A549 (cell line): ENCODE results near the gene CSN2. TPM values are rescaled to one million over a fixed set of nuclear protein-coding genes. Genes with fewer than 3 reads are reported as not detected.

Experiments used
- ATAC-seq, 2 experiments: fragments of 200-7000 bp in 1 of 2; fragments of >200 bp in 1 of 2; cut with Nextera tagmentation in 1 of 2; cut with Tn5 transposase in 1 of 2; 3 replicates each; pipeline versions ENCODE4 v1.8.0 to v1.9.1; 2018 to 2020; ENCODE audit warnings: mild to moderate bottlenecking in 1 of 2, moderate library complexity in 1 of 2
- CTCF ChIA-PET: fragments of 300-600 bp; sonication (Branson Sonifier 250); formaldehyde crosslinking; extraction: SDS; loops from one replicate; lab custom pipeline; 2021; ENCODE audit warnings: antibody characterized with exemption, inconsistent platforms; lab: Yijun Ruan, JAX
- POLR2A ChIA-PET: fragments of 350-600 bp; formaldehyde crosslinking; extraction: SDS; loops from one replicate; lab custom pipeline; 2021; ENCODE audit warnings: antibody characterized with exemption, inconsistent platforms; lab: Yijun Ruan, JAX
- DNase-seq, 2 experiments: peaks; one replicate each; pipeline versions ENCODE4 v3.0.0 to v3.0.0-alpha.2; 2011 to 2016; ENCODE audit warnings: low read depth in 1 of 2, low spot score in 1 of 2
- FAIRE-seq: peaks from 2 replicates; lab custom pipeline; 2011; peaks lifted over from hg19 to GRCh38; lab: Jason Lieb, UNC
- H3K27ac ChIP-seq, 2 experiments: fragments of >200 bp; sonication (Bioruptor Twin); formaldehyde crosslinking; 3 replicates each; pipeline ENCODE4 v1.5.1; 2016 to 2017
- H3K4me1 ChIP-seq: fragments of >200 bp; sonication (Bioruptor Twin); formaldehyde crosslinking; 3 replicates; pipeline ENCODE4 v1.6.1; 2016
- H3K4me2 ChIP-seq: fragments of >200 bp; sonication (Bioruptor Twin); formaldehyde crosslinking; 3 replicates; pipeline ENCODE4 v1.6.1; 2016
- H3K4me3 ChIP-seq: fragments of >200 bp; sonication (Bioruptor Twin); formaldehyde crosslinking; 3 replicates; pipeline ENCODE4 v1.5.1; 2016
- H3K9me3 ChIP-seq: fragments of >200 bp; sonication (Bioruptor Twin); formaldehyde crosslinking; 3 replicates; pipeline ENCODE4 v1.6.1; 2016
- BCL3 ChIP-seq: fragments of >200 bp; sonication (Bioruptor Twin); formaldehyde crosslinking; IDR thresholded peaks from 3 replicates; pipeline ENCODE4 v1.6.1; 2016
- BHLHE40 ChIP-seq: IDR thresholded peaks from 2 replicates; pipeline ENCODE4 v1.6.1; 2012; ENCODE audit warnings: low read depth, low read length, inconsistent platforms
- CHD2 ChIP-seq: fragments of 150-350 bp; IDR thresholded peaks from 2 replicates; pipeline ENCODE4 v1.6.1; 2014; ENCODE audit warnings: low read length; ENCODE audit not compliant: partially characterized antibody
- CTCF ChIP-seq: fragments of >200 bp; sonication (Bioruptor Twin); formaldehyde crosslinking; IDR thresholded peaks from 3 replicates; pipeline ENCODE4 v1.5.1; 2016
- EHF ChIP-seq: fragments of 250-450 bp; sonication (Bioruptor Pico); IDR thresholded peaks from 2 replicates; pipeline ENCODE4 v1.5.0; 2020; ENCODE audit warnings: mild to moderate bottlenecking
- ESRRA ChIP-seq: fragments of 150-350 bp; IDR thresholded peaks from 2 replicates; pipeline ENCODE4 v1.6.1; 2014; ENCODE audit warnings: mild to moderate bottlenecking, low read length, borderline replicate concordance
- HDAC2 ChIP-seq: fragments of 200-600 bp; sonication (generic); IDR thresholded peaks from 2 replicates; pipeline ENCODE4 v1.6.1; 2016
- JUN ChIP-seq, 2 experiments: fragments of >200 bp; sonication (Bioruptor Twin); formaldehyde crosslinking; IDR thresholded peaks; 2 replicates in 1 of 2; 3 replicates in 1 of 2; pipeline ENCODE4 v1.6.1; 2016 to 2017
- MYC ChIP-seq: IDR thresholded peaks from 2 replicates; pipeline ENCODE4 v1.6.1; 2012; ENCODE audit warnings: mild to moderate bottlenecking, inconsistent platforms, low read length, improper control_type of control experiment, borderline replicate concordance
- RARB ChIP-seq: fragments of 250-450 bp; sonication (Bioruptor Pico); IDR thresholded peaks from 2 replicates; pipeline ENCODE4 v1.8.0; 2021; ENCODE audit warnings: mild to moderate bottlenecking, moderate library complexity
- RFX5 ChIP-seq: fragments of 450-650 bp; IDR thresholded peaks from 2 replicates; pipeline ENCODE4 v1.7.1; 2014; ENCODE audit warnings: antibody characterized with exemption, mild to moderate bottlenecking, moderate library complexity
- SMC3 ChIP-seq: fragments of >200 bp; sonication (Bioruptor Twin); formaldehyde crosslinking; IDR thresholded peaks from 3 replicates; pipeline ENCODE4 v1.6.1; 2018; ENCODE audit warnings: inconsistent platforms
- TP53 ChIP-seq: fragments of 250-450 bp; sonication (Bioruptor Pico); IDR thresholded peaks from 2 replicates; pipeline ENCODE4 v1.5.0; 2021; ENCODE audit warnings: mild to moderate bottlenecking, moderate library complexity
- ZNF302 ChIP-seq: fragments of 250-450 bp; sonication (Bioruptor Pico); IDR thresholded peaks from 2 replicates; pipeline ENCODE4 v1.9.0; 2021; ENCODE audit warnings: inconsistent platforms, mild to moderate bottlenecking, moderate library complexity
- ZSCAN20 ChIP-seq: fragments of 250-450 bp; sonication (Bioruptor Pico); IDR thresholded peaks from 2 replicates; pipeline ENCODE4 v1.8.0; 2022; ENCODE audit warnings: mild to moderate bottlenecking, moderate library complexity
- WGBS: methylation state at CpG from one replicate; pipeline ENCODE4 v1.1.6; 2017; ENCODE audit errors: missing lambda C conversion rate; 5-methylcytosine and 5-hydroxymethylcytosine counted together
- polyA plus RNA-seq, 4 experiments: library from polyadenylated mRNA; depleted of rRNA in 3 of 4; stranded (reverse); fragments of >200 nt; fragmentation: RNase III in 1 of 4; extraction: RNeasy Plus Mini Kit Qiagen cat#74134 plus additional on column Dnase treatment in 1 of 4; gene quantifications; 2 replicates in 3 of 4; 3 replicates in 1 of 4; pipeline ENCODE4 v1.2.3, GENCODE V29; 2011 to 2017

The CSN2 gene
- polyA plus RNA-seq, 2 of the 4 experiments (the other 2 are of a cell fraction), result not detected

- DNase-seq (no peak), FAIRE-seq (no peak), ATAC-seq (no peak)
- CTCF ChIA-PET, result no interaction called here
- no peak overlapping the region for H3K4me2 ChIP-seq
- no peaks in the 10 kb centered on the region for H3K4me1 ChIP-seq
- no peaks in the 10 kb centered on the region for H3K9me3 ChIP-seq
- TF ChIP-seq RFX5, result no peak
- TF ChIP-seq BHLHE40, result no peak
- TF ChIP-seq CTCF, result no peak
- TF ChIP-seq EHF, result no peak
- TF ChIP-seq ZNF302 (CRISPR knock-in tag), result no peak
- no peak for TF ChIP-seq BCL3
- no peak for TF ChIP-seq ZSCAN20 (CRISPR knock-in tag)
- TF ChIP-seq TP53 (CRISPR knock-in tag), result no peak
- TF ChIP-seq MYC, result no peak
- TF ChIP-seq RARB (CRISPR knock-in tag), result no peak
- TF ChIP-seq SMC3, result no peak
- TF ChIP-seq HDAC2, result no peak
- no peak for TF ChIP-seq JUN (IDR thresholded peaks at IDR 0.05)
- no peak for TF ChIP-seq CHD2
- no peak for TF ChIP-seq ESRRA
- WGBS, result 18% methylated on average over 1 of the region's 1 CpG
- H3K27ac ChIP-seq, result no peak overlapping the region
- POLR2A ChIA-PET, result no interaction called here
- no peak overlapping the region for H3K4me3 ChIP-seq
Observed at GRCh38 chr4:69907151-69907550, 58.4 kb downstream of the CSN2 start.

Other genes with a start within 250 kb of the CSN2 start
- 0.07 and 0.13 TPM in 2 replicates for gene SULT1B1, start 205.1 kb downstream of the CSN2 start, polyA plus RNA-seq (2011; rRNA removed)
- gene SULT1B1, start 205.1 kb downstream of the CSN2 start, polyA plus RNA-seq (2017; fragmentation: RNase III; extraction: RNeasy Plus Mini Kit Qiagen cat#74134 plus additional on column Dnase treatment), result 0.01 TPM in 2 of 3 replicates, not detected in the other
- 0.08 TPM in 1 of 2 replicates, not detected in the other for gene SULT1E1, start 105.6 kb downstream of the CSN2 start, polyA plus RNA-seq (2011; rRNA removed)
- not detected in 3 replicates for gene SULT1E1, start 105.6 kb downstream of the CSN2 start, polyA plus RNA-seq (2017; fragmentation: RNase III; extraction: RNeasy Plus Mini Kit Qiagen cat#74134 plus additional on column Dnase treatment)
- not detected in 2 replicates for gene CSN1S1, start 34.7 kb downstream of the CSN2 start, polyA plus RNA-seq (2011; rRNA removed)
- gene CSN1S1, start 34.7 kb downstream of the CSN2 start, polyA plus RNA-seq (2017; fragmentation: RNase III; extraction: RNeasy Plus Mini Kit Qiagen cat#74134 plus additional on column Dnase treatment), result not detected in 3 replicates
- gene STATH, start 30.2 kb upstream of the CSN2 start, polyA plus RNA-seq (2011; rRNA removed), result not detected in 2 replicates
- gene STATH, start 30.2 kb upstream of the CSN2 start, polyA plus RNA-seq (2017; fragmentation: RNase III; extraction: RNeasy Plus Mini Kit Qiagen cat#74134 plus additional on column Dnase treatment), result not detected in 3 replicates
- not detected in 2 replicates for gene HTN3, start 62.7 kb upstream of the CSN2 start, polyA plus RNA-seq (2011; rRNA removed)
- not detected in 3 replicates for gene HTN3, start 62.7 kb upstream of the CSN2 start, polyA plus RNA-seq (2017; fragmentation: RNase III; extraction: RNeasy Plus Mini Kit Qiagen cat#74134 plus additional on column Dnase treatment)
- gene HTN1, start 84.7 kb upstream of the CSN2 start, polyA plus RNA-seq (2011; rRNA removed), result not detected in 2 replicates
- gene HTN1, start 84.7 kb upstream of the CSN2 start, polyA plus RNA-seq (2017; fragmentation: RNase III; extraction: RNeasy Plus Mini Kit Qiagen cat#74134 plus additional on column Dnase treatment), result not detected in 3 replicates
- not detected in 2 replicates for gene PRR27, start 188.5 kb upstream of the CSN2 start, polyA plus RNA-seq (2011; rRNA removed)
- gene PRR27, start 188.5 kb upstream of the CSN2 start, polyA plus RNA-seq (2017; fragmentation: RNase III; extraction: RNeasy Plus Mini Kit Qiagen cat#74134 plus additional on column Dnase treatment), result not detected in 3 replicates
- gene ODAM, start 230.0 kb upstream of the CSN2 start, polyA plus RNA-seq (2011; rRNA removed), result not detected in 2 replicates
- not detected in 3 replicates for gene ODAM, start 230.0 kb upstream of the CSN2 start, polyA plus RNA-seq (2017; fragmentation: RNase III; extraction: RNeasy Plus Mini Kit Qiagen cat#74134 plus additional on column Dnase treatment)